ENCODE data around the gene CEND1. TPM values are rescaled to one million over a fixed set of nuclear protein-coding genes. Genes with fewer than 3 reads are reported as not detected.

Gene CEND1
- total RNA-seq, 1 experiment from 2014 or later, result 0.81 TPM

DNA sequence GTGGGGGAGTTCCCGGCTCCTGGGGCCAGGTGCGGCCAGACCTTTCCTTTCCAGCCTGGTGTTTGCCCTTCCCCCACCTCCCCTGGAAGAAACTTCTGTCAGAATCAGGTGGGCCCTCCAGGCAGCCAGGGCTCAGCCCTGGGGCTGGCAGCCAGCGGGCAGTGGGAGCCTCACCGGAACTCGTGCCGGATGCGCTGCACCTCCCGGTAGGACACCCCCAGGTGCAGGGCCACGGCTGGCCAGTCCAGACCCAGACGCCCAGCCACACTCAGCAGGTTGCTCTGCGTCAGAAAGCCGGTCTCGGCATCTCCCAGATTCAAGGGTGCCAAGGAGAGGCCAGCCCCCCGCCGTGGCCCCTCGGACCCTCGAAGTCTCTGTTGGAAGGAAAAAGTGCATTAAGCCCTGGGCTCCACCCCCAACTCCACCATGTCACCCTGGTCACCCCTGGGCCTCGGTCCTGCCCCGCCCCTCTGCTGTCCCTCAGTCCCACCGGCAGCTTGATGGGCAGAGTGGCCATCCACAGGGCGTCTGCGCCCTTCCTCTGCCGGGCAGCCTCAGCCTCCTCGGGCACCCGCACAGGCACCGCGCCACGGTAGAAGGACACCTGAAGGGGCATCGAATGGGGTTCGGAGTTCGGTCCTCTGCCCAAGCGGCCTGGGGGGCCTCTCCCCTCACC, 9.9 kb upstream of the CEND1 start:
- Histone ChIP-seq H2BK120ac (ENCODE audit: low read depth, low read length, poor library complexity, severe bottlenecking) (no peak overlapping the region), H2BK5ac (ENCODE audit: insufficient read length, low read length) (no peak overlapping the region), H3K9me3 (ENCODE audit: control insufficient read depth, low read depth, low read length) (no peaks in the 10 kb centered on the region), H3T11ph (ENCODE audit: low read length) (no peak overlapping the region), H4K5ac (ENCODE audit: insufficient read length, low read depth, low read length) (no peak overlapping the region), H2AFZ (ENCODE audit: low read length) (no peak overlapping the region), H2BK20ac (ENCODE audit: low read depth, low read length, poor library complexity, severe bottlenecking) (no peak overlapping the region), H4K8ac (replicated peaks; ENCODE audit: insufficient read length, low read depth, low read length) (no peak overlapping the region), H3K23ac (ENCODE audit: insufficient read length, low read depth, low read length) (no peak overlapping the region), H3K79me2 (ENCODE audit: insufficient read depth, low read length) (no peaks in the 10 kb centered on the region), H3K27me3 (ENCODE audit: insufficient read depth, low read length) (no peaks in the 10 kb centered on the region), H4K91ac (ENCODE audit: insufficient read length, low read depth, low read length) (no peak overlapping the region), H3K27ac (ENCODE audit: insufficient read length, low read depth, low read length) (no peak overlapping the region), H3K4me2 (ENCODE audit: insufficient read depth, insufficient read length, low read length) (no peak overlapping the region), H3K79me1 (ENCODE audit: insufficient read depth, low read depth, low read length, poor library complexity, severe bottlenecking) (no peaks in the 10 kb centered on the region), H2BK15ac (ENCODE audit: low read depth, low read length) (no peak overlapping the region), H3K4ac (ENCODE audit: low read depth, low read length) (no peak overlapping the region), H4K20me1 (ENCODE audit: control insufficient read depth, insufficient read depth, insufficient read length) (peaks cover 2% of the 10 kb centered on the region), H3K9ac (ENCODE audit: extremely low read depth, insufficient read length, low read length) (no peak overlapping the region), H3K56ac (ENCODE audit: insufficient read length, low read depth, low read length) (no peak overlapping the region), H3K23me2 (ENCODE audit: insufficient read length, low read depth, low read length, poor library complexity, severe bottlenecking) (peaks cover 11% of the 10 kb centered on the region), H3K18ac (ENCODE audit: insufficient read length, low read depth, low read length) (no peak overlapping the region), H3K4me1 (ENCODE audit: insufficient read depth, low read length) (no peaks in the 10 kb centered on the region; the same call in 1 of the 2 replicates), H2AK5ac (ENCODE audit: insufficient read length, low read length) (no peak overlapping the region), H2BK12ac (ENCODE audit: insufficient read length, low read depth, low read length) (no peak overlapping the region), H3K14ac (ENCODE audit: insufficient read depth, low read length) (no peak overlapping the region)
- no CpG with 5 or more reads among the region's 32 CpGs for WGBS (ENCODE audit: extremely low coverage, insufficient read length, low lambda C conversion rate)
- TF ChIP-seq, protein P1, sequence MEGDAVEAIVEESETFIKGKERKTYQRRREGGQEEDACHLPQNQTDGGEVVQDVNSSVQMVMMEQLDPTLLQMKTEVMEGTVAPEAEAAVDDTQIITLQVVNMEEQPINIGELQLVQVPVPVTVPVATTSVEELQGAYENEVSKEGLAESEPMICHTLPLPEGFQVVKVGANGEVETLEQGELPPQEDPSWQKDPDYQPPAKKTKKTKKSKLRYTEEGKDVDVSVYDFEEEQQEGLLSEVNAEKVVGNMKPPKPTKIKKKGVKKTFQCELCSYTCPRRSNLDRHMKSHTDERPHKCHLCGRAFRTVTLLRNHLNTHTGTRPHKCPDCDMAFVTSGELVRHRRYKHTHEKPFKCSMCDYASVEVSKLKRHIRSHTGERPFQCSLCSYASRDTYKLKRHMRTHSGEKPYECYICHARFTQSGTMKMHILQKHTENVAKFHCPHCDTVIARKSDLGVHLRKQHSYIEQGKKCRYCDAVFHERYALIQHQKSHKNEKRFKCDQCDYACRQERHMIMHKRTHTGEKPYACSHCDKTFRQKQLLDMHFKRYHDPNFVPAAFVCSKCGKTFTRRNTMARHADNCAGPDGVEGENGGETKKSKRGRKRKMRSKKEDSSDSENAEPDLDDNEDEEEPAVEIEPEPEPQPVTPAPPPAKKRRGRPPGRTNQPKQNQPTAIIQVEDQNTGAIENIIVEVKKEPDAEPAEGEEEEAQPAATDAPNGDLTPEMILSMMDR (conservative IDR thresholded peaks at IDR 0.05), result no peak
- no peaks in the 10 kb centered on the region for H3K9me3 Mint-ChIP-seq
- peaks cover 14 to 27% of the 10 kb centered on the region in 2 experiments for H3K4me1 Mint-ChIP-seq
- H3K4me3 Mint-ChIP-seq, result no peak overlapping the region; a peak in 1 of 5 replicates
- no peaks in the 10 kb centered on the region for H3K27me3 Mint-ChIP-seq (ENCODE audit: low read depth)
- H3K27ac Mint-ChIP-seq, result no peak overlapping the region
- H3K36me3 Mint-ChIP-seq (ENCODE audit: insufficient read depth in 1 of 3, low read depth in 3 of 3), result peaks cover 0 to 9% (median 8%) of the 10 kb centered on the region in 3 experiments; a peak in 4 of 7 replicates
- no peak for DNase-seq

All from H9 (cell line).